HepG2 (cell line): Measurements from ENCODE around the gene C11orf54. TPM values are rescaled to one million over a fixed set of nuclear protein-coding genes. Genes with fewer than 3 reads are reported as not detected.

Experiments
- ATAC-seq: fragments of 200-7000 bp; cut with Tn5 transposase; 3 replicates; pipeline ENCODE4 v1.9.1; 2020; ENCODE audit warnings: mild to moderate bottlenecking, moderate library complexity
- BruUV-seq: library from RNA; stranded (reverse); fragments of 400-500 nt; replicated peaks from 2 replicates; lab custom pipeline; 2021; lab: Mats Ljungman, UMichigan
- CTCF ChIA-PET: fragments of 300-600 bp; formaldehyde crosslinking; extraction: SDS; loops from one replicate; lab custom pipeline; 2021; ENCODE audit warnings: low total read pairs, inconsistent platforms, low intra/inter-chr PET ratio; lab: Yijun Ruan, JAX
- POLR2A ChIA-PET: fragments of 350-600 bp; sonication (Branson Sonifier 250); formaldehyde crosslinking; loops from one replicate; lab custom pipeline; 2020; ENCODE audit warnings: antibody characterized with exemption, inconsistent platforms; lab: Yijun Ruan, JAX
- DNase-seq: peaks from one replicate; pipeline ENCODE4 v3.0.0-alpha.2; 2015; ENCODE audit warnings: low spot score
- FAIRE-seq: peaks from 3 replicates; lab custom pipeline; 2011; peaks lifted over from hg19 to GRCh38; lab: Jason Lieb, UNC
- H2AFZ ChIP-seq: one replicate; pipeline ENCODE4 v1.6.1; 2011; ENCODE audit warnings: low read length, inconsistent platforms
- H3K27ac ChIP-seq: fragments of 300-600 bp; 3 replicates; pipeline ENCODE4 v1.8.0; 2011; ENCODE audit warnings: mixed run types, mild to moderate bottlenecking, mixed read lengths, low read length, inconsistent platforms; ENCODE audit not compliant: insufficient read depth; ENCODE audit errors: extremely low read length
- H3K27me3 ChIP-seq, 2 experiments: fragments of 200-600 bp in 1 of 2; 2 replicates in 1 of 2; 3 replicates in 1 of 2; pipeline versions ENCODE4 v1.6.0 to v1.8.0; 2011; ENCODE audit warnings: low read length in 2 of 2, mild to moderate bottlenecking in 2 of 2, moderate library complexity in 2 of 2, inconsistent platforms in 1 of 2; ENCODE audit not compliant: insufficient read depth in 2 of 2, control insufficient read depth in 1 of 2
- H3K36me3 ChIP-seq, 2 experiments: fragments of 200-600 bp in 1 of 2; replicated peaks in 1 of 2; 2 replicates in 1 of 2; 3 replicates in 1 of 2; pipeline versions ENCODE4 v1.5.1 to v1.8.0; 2011; ENCODE audit warnings: low read length in 2 of 2, inconsistent platforms in 1 of 2; ENCODE audit not compliant: insufficient read depth in 2 of 2, control insufficient read depth in 1 of 2
- H3K4me1 ChIP-seq: 2 replicates; pipeline ENCODE4 v1.5.1; 2012; ENCODE audit warnings: low read length, inconsistent platforms; ENCODE audit not compliant: insufficient read depth
- H3K4me2 ChIP-seq: 2 replicates; pipeline ENCODE4 v1.6.0; 2011; ENCODE audit warnings: low read depth, low read length, inconsistent platforms
- H3K4me3 ChIP-seq, 3 experiments: fragments of 200-600 bp in 1 of 3; sonication (generic), shearing (Covaris generic) in 1 of 3; replicated peaks in 1 of 3; 2 replicates each; pipeline ENCODE4 v1.5.1; 2011 to 2016; ENCODE audit warnings: low read length in 3 of 3, inconsistent platforms in 2 of 3, low read depth in 2 of 3, mild to moderate bottlenecking in 2 of 3, control low read depth in 1 of 3, mixed read lengths in 1 of 3; ENCODE audit not compliant: insufficient read depth in 1 of 3
- H3K79me2 ChIP-seq: one replicate; pipeline ENCODE4 v1.6.1; 2011; ENCODE audit warnings: low read length, inconsistent platforms; ENCODE audit not compliant: insufficient read depth
- H3K9ac ChIP-seq: 2 replicates; pipeline ENCODE4 v1.6.0; 2011; ENCODE audit warnings: mild to moderate bottlenecking, low read depth, low read length, inconsistent platforms; ENCODE audit not compliant: insufficient read depth
- H3K9me3 ChIP-seq: 2 replicates; pipeline ENCODE4 v1.5.1; 2012; ENCODE audit warnings: mild to moderate bottlenecking, low read length
- H4K20me1 ChIP-seq: 2 replicates; pipeline ENCODE4 v1.6.0; 2011; ENCODE audit warnings: inconsistent platforms, mild to moderate bottlenecking, low read length, moderate library complexity; ENCODE audit not compliant: insufficient read depth
- BCLAF1 ChIP-seq: fragments of 450-650 bp; IDR thresholded peaks from 2 replicates; pipeline ENCODE4 v1.6.1; 2017; ENCODE audit warnings: mild to moderate bottlenecking
- GABPA ChIP-seq, 2 experiments: IDR thresholded peaks; 2 replicates each; pipeline ENCODE4 v1.6.1; 2011 to 2016; ENCODE audit warnings: low read depth in 2 of 2, low read length in 1 of 2, missing biosample characterization in 1 of 2, missing genetic modification characterization in 1 of 2
- JDP2 ChIP-seq: sonication (generic); formaldehyde crosslinking; IDR thresholded peaks from 2 replicates; pipeline ENCODE4 v1.8.1; 2022; ENCODE audit warnings: missing genetic modification reagents, borderline replicate concordance
- MXD4 ChIP-seq: IDR thresholded peaks from 2 replicates; pipeline ENCODE4 v1.6.1; 2016; ENCODE audit warnings: mild to moderate bottlenecking, missing biosample characterization, missing genetic modification reagents
- ZBTB25 ChIP-seq: IDR thresholded peaks from 2 replicates; pipeline ENCODE4 v1.6.1; 2018; ENCODE audit warnings: missing genetic modification reagents
- ZNF790 ChIP-seq: sonication (generic); formaldehyde crosslinking; IDR thresholded peaks from 2 replicates; pipeline ENCODE4 v1.8.0; 2022; ENCODE audit warnings: missing genetic modification reagents, mild to moderate bottlenecking, borderline replicate concordance
- WGBS: methylation state at CpG from one replicate; pipeline ENCODE4 v1.1.6; 2017; ENCODE audit warnings: low lambda C conversion rate; 5-methylcytosine and 5-hydroxymethylcytosine counted together
- in situ Hi-C: cut with HindIII; loops from 2 replicates; pipeline ENCODE4 v1.10.0; 2017; ENCODE audit warnings: low pct_unique_long_range_greater_than_20kb; ENCODE audit not compliant: extremely low pct_ligation_motif_present
- intact Hi-C: fragments of 100-400 bp; cut with micrococcal nuclease; formaldehyde crosslinking; loops from one replicate; pipeline ENCODE4 v1.10.0; 2022; ENCODE audit not compliant: unreplicated experiment
- polyA plus RNA-seq, 8 experiments: library from polyadenylated mRNA; depleted of rRNA in 3 of 8; stranded (reverse) in 7 of 8; unstranded in 1 of 8; fragments of >200 nt; fragmentation: Illumina TruSeq in 4 of 8; extraction: Trizol in 4 of 8; gene quantifications; 2 replicates each; pipeline versions ENCODE4 v1.2.1 to v1.2.3, GENCODE V29; 2011 to 2016; ENCODE audit warnings: low read depth in 4 of 8, missing spikeins in 1 of 8, mixed read lengths in 1 of 8; ENCODE audit not compliant: insufficient read depth in 1 of 8
- total RNA-seq, 5 experiments: library from RNA; depleted of rRNA; stranded (reverse); fragments of >200 nt; fragmentation: Illumina TruSeq; extraction: Trizol; gene quantifications; 2 replicates each; pipeline ENCODE4 v1.2.3, GENCODE V29; 2016; ENCODE audit warnings: low read depth in 1 of 5

Gene C11orf54
- total and polyA plus RNA-seq, 2 of the 13 experiments (the other 11 are each of a cell fraction or from before 2014, with no cell fraction given), result 42.7 to 50.1 TPM

DNA sequence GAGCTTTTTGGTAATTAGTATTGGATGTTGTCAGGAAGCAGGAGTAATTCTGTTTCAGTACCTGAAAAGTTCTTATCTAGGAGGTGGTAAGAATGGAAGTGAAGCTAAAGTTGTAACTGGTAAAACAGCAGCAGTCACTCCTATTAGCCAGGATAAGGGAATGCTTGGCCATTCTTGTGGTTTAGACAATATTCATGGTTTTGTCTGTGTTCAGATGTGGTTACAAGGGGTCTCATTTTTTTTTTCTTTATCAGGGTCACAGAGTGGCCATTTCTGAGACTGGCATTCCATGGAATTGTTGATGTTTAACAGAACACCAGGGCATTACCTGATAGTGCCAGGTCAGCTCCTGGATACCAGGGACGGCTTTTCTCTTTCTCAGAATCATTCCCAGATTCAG, 24.0 kb upstream of the C11orf54 start (continued):
- TF ChIP-seq BCLAF1 (no peak), ZBTB25 (CRISPR knock-in tag) (no peak), JDP2 (no peak), MXD4 (no peak)

DNA sequence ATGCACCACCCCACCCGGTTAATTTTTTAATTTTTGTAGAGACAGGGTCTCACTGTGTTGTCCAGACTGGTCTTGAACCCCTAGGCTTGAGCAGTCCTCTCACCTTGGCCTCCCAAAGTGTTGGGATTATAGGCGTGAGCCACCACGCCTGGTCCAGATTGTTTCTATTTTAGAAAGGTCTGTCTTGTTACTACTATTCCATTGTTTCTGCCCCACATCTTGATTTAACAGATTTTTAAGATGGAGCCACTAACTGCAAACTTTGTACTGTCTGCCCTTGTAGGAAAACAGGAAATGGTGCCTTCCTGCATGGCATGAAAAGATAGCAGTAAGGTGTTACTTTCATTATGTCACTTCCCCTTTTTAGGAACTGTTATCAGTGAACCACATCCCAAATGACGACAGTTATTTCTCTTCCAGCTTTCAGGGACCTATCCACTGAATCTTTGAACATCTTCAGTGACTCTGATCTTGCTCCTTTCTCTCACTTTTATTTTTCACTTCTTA, 23.4 kb upstream of the C11orf54 start:
- H3K36me3 ChIP-seq, result peaks cover 8 to 54% of the 10 kb centered on the region in 2 experiments
- H3K79me2 ChIP-seq, result no peaks in the 10 kb centered on the region
- H3K27me3 ChIP-seq, result no peaks in the 10 kb centered on the region
- H3K4me2 ChIP-seq, result no peak overlapping the region
- H3K4me3 ChIP-seq, result no peak overlapping the region
- ChIA-PET CTCF (no interaction called here), POLR2A (interaction anchor here (1.4 kb wide), 1 partner anchor 24 kb away, joined by 3 read pairs; the partner anchor contains the start of genes C11orf54 and TAF1D)
- no TSS peak for BruUV-seq
- no peak overlapping the region for H3K9ac ChIP-seq
- intact Hi-C loops (no loop called here), in situ Hi-C loops (no loop called here)
- 95% methylated on average over 4 of the region's 4 CpGs for WGBS
- no peaks in the 10 kb centered on the region for H3K9me3 ChIP-seq
- FAIRE-seq (no peak), ATAC-seq (no peak), DNase-seq (no peak)
- H4K20me1 ChIP-seq, result no peaks in the 10 kb centered on the region
- no peak overlapping the region for H2AFZ ChIP-seq
- TF ChIP-seq ZNF790 (CRISPR knock-in tag), result no peak
- no peak for TF ChIP-seq GABPA (IDR thresholded peaks at IDR 0.05; ENCODE audit: low read depth, low read length)
- 0 out of 2 replicates have a peak, but pooled peaks have one; percentile 11 for TF ChIP-seq GABPA (CRISPR knock-in tag; IDR thresholded peaks at IDR 0.05; ENCODE audit: low read depth)
- no peak overlapping the region for H3K27ac ChIP-seq
- no peaks in the 10 kb centered on the region for H3K4me1 ChIP-seq
